GM18873 (cell line): ENCODE results near the gene PIGB.
"Not testable (repeated sequence)": the region's sequence is repeated elsewhere in the genome, so short reads cannot be mapped to it uniquely, and the experiment has no call there.

ENCODE experiments used
- ATAC-seq: cut with Tn5 transposase; IDR thresholded peaks from one replicate; pipeline ENCODE4 v1.9.1; 2021; ENCODE audit warnings: mild to moderate bottlenecking, moderate library complexity, moderate number of reproducible peaks; ENCODE audit not compliant: unreplicated experiment, low FRiP score

The PIGB gene

DNA sequence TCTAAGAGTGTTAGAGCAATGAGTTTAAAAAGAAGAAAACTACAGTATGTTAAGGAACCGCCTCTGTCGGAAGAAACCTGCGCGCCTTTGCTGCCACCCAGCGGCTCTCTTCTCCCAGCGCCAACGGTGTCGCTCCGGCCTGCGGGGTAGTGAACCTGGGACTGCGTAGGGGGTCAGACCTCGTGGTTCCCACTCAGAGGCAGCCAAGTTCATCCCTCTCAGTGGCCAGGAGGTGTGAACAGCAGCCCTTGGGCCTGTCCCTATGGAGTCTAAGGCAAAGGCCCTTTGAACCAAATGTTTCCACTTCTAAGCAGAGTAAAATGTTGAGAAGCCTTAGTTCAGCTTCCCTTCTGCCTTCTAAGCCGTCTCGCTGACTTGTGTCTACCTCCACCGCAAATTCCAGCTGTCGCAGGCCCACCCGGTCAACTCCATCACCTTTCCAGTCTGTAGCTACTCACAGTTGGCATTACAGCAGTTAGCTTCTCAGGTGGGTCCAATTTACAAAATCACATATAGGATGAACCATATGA lies 28.4 kb upstream of the PIGB start:
- peak; percentile 45 for ATAC-seq

DNA sequence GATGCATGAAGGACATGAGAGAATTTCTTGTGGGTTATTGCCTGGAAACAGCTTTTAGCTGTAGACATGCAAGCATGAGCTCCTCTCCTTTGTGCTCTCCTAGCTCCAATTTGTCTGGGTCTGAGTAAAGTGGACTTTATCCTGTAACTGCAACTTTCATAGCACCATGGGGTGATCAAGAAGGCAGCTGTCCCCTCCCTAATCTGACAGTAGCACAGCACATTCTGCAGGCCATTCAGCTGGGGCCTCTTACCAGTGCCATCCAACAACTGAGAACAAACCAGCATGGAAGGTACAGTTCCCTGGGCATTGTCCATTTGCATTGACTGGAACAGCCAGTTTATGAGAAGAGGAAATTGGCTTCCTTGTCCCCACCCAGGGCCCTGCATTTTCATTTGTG lies 21.7 kb upstream of the PIGB start:
- no peak for ATAC-seq

DNA sequence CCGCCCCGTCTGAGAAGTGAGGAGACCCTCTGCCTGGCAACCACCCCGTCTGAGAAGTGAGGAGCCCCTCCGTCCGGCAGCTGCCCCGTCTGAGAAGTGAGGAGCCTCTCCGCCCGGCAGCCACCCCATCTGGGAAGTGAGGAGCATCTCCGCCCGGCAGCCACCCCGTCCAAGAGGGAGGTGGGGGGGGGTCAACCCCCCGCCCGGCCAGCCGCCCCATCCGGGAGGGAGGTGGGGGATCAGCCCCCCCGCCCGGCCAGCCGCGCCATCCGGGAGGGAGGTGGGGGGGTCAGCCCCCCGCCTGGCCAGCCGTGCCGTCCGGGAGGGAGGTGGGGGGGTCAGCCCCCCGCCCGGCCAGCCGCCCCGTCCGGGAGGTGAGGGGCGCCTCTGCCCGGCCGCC lies 16.2 kb upstream of the PIGB start:
- not testable (repeated sequence) for ATAC-seq

DNA sequence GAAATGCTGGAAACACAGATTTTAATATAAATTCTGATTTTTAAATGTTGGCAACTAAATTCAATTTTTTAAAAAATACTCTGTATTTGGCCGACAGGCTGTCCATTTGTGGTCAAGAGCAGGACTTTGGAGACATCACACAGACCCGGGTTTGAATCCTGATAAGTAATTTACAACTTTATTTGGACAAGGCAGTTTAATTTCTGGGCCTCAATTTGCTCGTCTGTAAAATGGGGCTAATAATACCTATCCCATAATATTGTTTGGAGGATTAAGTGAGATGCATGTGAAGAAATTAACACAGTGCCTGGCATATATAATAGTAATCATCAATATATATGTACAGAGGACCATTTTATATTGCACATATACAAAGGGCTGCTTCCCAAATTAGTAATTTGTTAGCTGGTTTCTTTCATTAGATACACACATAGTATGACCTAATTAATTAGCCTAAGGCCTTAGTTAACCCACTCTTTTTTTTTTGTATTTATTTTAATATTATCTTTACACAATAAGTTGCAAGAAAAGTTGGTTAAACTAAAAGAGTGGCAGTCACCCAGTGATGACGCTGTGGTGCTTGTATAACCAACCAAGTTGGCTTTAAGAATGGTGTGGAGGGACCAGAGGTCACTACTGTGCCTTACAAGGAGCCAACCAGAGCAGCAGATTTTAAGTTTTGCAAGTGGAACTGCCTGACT lies 665 bp downstream of the PIGB start:
- no peak for ATAC-seq

DNA sequence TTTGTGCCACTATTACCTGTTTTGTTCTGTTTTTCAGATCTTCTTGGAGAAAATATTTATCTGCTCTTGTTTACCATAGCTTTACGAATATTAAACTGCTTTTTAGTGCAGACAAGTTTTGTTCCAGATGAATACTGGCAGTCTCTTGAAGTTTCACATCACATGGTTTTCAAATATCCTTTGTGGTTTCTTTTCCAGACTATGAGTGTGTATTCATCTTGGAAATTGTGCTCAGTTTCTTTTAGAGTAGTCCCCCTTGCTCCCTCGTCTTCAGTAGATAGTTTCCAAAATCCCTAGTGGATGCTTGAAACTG lies 1.2 kb downstream of the PIGB start:
- ATAC-seq = no peak

DNA sequence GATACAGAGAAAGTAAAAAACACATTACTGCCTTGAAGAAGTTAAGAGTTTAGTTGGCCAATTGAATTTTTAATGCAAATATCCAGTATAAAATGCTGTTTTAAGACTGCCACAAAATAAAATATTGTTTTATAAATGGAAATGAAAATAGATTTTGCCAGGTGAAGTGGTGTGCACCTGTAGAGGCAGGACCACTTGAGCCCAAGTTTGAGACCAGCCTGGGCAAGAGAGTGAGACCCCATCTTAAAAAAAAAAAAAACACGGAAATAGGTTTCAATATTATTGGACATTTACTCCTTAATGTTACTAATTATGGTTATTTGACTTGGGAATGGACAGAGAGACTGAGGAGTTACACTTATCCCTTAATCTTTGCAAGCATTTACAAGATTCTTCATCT lies 1.9 kb downstream of the PIGB start:
- no peak for ATAC-seq

DNA sequence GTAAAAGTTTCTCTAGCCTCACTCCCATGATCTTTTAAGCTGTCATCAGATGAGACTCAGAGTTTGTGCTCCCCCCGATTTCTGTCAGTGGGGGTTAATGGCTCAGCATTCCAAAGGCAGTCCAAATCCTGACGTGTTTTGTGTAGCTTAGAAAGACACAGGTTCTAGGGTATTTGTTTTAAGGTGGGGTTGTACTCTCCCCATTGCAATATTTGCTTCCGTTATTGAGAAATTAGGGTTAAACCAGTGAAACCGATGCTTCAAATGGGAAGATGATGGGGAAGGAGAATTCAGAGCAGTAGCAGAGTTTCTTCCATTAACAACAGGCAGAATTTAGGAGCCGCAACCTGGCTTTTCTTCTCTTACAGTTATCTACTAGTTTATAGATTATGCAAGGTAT lies 3.4 kb downstream of the PIGB start:
- no peak for ATAC-seq

DNA sequence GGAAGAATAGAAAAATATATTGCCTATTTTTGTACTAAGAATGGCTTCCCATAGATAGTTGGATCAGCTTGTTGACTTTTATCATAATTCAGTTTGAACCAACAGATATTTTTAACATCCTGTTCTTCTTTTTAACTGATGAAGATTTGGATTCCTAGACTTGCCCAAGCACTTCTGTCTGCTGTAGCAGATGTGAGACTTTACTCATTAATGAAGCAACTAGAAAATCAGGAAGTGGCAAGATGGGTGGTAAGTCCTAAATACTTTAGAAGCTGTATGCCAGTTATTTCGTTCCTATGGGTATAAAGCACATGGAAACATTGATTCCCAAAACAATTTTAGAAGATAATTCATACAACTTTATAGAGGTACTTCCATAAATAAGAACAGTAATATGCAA lies 8.4 kb downstream of the PIGB start:
- ATAC-seq = no peak

DNA sequence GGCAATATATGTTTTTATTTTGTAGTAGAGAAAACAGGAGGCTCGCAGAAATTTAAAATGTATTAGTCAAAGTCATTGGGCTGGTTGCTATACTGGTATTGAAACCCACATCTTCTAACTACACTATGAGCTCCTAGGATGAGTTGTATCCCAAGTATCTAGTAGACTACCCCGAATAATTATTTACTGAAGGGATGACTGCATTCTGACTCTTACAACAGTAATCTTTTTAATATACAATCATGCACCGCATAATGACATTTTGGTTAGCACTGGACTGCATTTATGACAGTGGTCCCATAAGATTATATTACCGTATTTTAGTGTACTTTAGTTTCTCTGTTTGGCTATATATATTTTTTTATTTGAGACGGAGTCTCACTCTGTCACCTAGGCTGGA lies 15.3 kb downstream of the PIGB start:
- ATAC-seq = no peak

DNA sequence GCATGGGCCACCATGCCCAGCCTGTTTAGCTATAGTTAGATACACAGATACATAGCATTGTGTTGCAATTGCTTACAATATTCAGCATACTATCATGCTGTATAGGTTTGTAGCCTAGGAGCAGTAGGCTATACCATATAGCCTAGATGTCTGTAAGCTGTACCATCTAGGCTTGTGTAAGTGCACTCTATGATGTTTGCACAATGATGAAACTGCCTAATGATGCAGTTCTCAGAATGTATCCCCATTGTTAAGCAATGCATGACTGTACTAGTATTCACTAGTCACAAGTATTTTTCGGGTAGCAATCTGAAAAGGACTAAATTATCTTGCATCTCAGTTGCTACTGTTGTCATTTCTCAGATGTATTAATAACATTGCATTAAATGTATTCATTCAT lies 16.0 kb downstream of the PIGB start:
- ATAC-seq = no peak

DNA sequence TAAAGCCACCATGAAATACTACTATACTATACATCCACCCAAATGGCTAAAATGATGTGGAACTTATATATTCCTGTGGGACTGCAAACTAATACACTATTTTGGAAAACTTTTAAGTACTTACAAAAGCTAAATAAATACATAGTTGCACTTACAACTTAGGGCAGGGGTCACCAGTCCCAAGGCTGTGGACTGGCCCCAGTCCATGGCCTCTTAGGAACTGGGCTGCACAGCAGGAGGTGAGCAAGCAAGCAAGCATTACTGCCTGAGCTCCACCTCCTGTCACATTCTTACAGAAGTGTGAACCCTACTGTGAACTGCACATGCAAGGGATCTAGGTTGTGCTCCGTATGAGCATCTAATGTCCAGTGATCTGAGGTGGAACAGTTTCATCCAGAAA lies 18.1 kb downstream of the PIGB start:
- ATAC-seq = no peak

DNA sequence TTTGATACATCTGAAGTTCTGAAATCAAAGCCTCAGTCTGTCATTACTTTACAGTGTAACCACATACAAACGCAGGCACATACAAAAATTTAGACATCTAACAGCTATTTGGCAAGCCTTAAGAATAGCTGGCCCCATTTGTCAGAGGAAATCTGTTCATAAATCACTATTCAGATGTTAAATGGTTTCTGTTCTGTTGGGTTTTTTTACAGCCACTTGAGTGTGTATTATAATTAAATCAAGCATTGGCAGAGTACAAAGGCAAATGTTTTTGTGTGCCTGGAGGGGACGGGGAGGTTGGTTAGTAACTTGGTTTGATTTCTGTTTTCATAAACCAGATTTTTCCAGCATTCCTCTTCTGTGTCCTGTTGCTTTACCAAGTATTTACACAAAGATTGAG lies 24.1 kb downstream of the PIGB start:
- ATAC-seq = no peak

DNA sequence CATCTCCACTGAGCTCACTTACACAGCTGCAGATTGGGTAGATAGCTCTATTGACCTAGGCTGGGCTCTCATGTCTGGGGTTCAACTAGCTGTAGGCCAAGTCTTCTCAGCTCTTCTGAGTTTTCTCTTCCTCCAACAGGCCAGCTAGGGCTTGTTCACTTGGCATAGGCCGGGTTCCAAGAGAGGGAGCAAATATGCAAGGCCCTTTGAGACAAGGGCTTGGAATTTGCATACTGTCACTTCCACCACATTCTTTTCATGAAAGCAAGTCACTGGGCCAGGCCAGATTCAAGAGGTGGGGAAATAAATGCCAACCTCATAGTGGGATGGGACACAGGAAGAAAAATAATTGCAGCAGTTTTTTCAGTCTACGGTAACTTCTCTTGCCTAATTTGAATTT lies 25.2 kb downstream of the PIGB start:
- ATAC-seq = no peak

DNA sequence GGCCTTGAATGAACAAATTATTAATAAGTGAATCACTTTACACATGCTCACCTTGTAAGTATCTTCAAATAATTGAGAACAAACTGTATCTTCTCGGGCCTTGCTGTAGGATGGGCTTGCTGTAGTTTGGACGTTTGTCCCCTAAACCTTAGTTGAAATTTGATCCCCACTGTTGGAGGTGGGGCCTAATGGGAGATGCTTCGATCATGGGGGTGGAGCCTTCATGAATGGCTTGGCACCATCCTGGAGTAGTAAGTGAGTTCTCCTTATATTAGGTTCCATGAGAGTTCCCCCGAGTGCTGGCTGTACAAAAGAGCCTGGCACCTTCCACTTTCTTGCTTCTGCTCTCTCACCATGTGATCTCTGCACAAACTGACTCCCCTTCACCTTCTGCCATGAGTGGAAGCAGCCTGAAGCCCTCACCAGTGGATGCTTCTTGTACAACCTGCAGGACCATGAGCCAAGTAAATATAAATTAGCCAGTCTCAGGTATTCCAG lies 29.3 kb downstream of the PIGB start:
- ATAC-seq = no peak

DNA sequence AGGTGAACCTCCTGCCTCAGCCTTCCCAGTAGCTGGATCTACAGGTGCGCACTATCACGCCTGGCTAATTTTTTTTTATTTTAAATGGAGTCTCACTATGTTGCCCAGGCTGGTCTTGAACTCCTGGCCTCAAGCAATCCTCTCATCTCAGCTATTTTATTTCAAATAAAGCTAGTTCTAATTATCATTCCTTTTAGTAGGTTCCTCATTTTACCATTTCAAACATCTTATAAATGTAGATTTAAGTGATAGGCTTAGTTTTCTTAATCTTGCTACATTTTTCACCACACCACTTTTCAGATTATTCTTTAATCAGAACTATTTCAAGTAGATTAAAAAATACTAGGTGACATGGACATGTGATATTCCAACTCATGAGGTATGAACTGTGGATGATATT lies 30.3 kb downstream of the PIGB start:
- no peak for ATAC-seq

DNA sequence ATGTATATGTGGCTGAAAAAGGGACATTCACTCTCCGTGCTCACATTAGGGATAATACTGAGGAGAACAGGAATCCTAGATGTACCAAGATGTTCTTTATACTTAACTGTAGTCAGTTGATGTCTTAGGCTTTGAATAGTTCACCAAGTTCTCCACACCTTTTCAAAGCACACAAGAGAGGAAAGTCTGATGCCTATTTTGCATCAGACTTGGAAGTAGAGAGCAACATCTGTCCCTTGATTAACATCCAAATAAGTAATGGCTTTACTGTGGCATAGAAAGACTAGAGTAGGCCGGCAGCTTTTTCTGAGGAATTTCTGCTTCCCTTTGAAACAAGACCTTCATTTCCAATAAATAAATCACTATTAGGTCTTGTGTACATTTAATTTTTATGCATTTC lies 34.0 kb downstream of the PIGB start:
- ATAC-seq = no peak

DNA sequence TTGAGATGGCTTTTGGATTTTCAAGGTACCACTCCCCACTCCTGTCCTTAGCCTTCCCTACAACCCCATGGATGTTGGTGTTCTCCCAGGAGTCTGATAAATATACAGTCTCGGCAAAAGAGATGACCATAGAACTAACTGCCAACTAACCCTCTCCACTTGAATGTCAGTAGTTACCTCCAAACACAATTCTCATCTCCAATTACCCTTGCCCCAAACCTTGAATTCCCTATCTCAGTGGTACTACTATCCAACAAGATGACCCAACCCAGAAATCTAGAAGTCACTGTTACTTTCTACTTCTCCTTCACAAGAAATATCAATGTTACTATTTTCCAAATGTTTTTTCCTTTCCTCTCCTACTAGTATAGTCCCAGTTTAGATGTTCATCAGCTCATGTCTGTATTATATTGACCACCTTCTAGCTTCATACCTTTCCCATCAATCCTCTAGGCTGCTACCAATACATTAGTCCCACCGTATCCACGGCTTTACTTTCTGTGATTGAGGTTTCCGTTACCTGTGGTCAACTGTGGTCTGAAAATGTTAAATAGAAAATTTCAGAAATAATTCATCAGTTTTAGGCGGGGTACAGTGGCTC lies 38.1 kb downstream of the PIGB start:
- ATAC-seq = no peak

DNA sequence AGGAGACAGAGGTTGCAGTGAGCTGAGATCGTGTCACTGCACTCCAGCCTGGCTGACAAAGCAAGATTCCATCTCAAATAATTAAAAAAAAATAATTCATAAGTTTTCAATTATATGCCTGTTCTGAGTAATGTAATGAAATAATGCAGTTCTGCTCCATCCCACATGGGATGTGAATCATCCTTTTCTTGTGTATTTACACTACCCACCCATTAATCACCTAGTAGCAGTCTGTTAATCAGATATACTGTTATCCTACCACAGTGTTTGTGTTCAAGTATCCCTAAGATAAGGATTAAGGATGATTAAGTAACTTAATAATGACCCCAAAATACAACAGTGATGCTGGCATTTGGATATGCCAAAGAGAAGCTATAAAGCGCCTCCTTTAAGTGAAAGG lies 38.8 kb downstream of the PIGB start:
- ATAC-seq = no peak

DNA sequence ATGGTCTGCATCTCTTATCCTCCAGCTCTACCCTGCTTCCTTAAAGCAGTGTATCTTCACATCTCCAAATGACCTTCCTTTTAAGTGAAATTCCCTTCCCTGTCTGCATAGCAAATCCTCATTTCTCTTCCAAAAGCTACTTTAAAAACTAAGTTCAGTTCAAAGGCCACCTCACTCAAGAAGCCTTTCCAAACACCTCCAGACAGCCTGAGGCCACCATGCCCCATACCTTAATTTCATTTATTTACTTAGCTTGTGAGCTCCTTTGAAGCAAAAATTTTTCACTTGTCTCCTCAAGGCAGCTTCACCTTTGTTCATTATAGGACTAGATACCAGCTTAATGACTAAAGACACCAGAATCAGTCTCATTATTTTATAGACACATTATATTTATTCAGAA lies 39.4 kb downstream of the PIGB start:
- ATAC-seq = no peak

DNA sequence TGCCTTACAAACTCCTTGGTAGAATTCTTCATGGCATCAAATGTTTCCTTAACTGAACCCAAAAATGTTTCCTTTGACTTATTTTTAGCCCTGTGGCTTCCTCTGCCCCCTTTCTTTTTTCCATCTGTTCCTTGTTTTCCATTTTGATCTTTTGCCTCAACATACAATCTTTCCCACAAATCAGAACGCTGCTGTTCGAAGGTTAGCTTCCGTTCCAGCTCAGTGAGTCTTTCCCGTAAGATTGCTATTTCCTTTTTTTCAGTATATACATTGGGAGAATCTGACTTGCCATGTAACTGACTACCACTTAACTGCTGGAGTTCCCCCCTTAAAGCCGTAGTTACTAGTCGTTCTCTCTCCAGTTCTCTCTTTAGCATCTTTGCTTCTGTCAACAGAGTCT lies 41.2 kb downstream of the PIGB start:
- ATAC-seq = no peak

DNA sequence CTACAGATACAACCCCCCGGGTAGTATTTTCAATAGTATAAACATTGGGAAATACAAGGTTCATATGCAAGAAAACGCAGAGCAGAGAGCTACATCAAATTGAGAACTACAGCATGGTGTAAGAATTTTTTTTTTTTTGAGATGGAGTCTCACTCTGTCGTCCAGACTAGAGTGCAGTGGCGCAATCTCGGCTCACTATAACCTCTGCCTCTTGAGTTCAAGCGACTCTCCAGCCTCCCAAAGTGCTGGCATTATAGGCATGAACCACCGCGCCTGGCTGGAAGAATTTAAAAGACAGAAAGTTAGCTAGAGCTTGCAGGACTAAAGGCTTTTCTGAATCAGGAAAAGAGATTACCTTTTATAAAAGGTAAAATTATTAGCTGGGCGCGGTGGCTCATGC lies 42.0 kb downstream of the PIGB start:
- no peak for ATAC-seq

DNA sequence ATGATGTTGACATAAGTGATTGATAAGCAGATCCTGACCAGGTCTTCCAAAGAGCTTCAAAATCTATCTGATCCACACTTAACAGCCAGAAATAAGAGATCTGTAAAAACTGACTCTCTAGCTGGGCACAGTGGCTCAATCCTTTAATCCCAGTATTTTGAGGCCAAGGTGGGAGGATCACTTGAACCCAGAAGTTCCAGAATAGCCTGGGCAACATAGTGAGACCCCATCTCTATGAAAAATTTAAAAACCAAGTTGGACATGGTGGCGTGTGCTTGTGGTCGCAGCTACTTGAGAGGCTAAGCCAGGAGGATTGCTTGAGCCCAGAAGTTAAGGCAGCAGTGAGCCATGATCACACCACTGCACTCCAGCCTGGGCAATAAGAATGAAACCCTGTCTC lies 43.6 kb downstream of the PIGB start:
- no peak for ATAC-seq
